Measurements from ENCODE around the gene RASSF1. TPM values are rescaled to one million over a fixed set of nuclear protein-coding genes. Genes with fewer than 3 reads are reported as not detected.

Gene RASSF1
- total and polyA plus RNA-seq, 2 of the 4 experiments (the other 2 are of a cell fraction), result 17.4 to 53.4 TPM

GRCh38 chr3:50341537-50341936, 901 bp upstream of the RASSF1 start:
- intact Hi-C loops (cut with micrococcal nuclease), result no loop called here
- in situ Hi-C loops (cut with MboI; ENCODE audit: low sequenced_read_pairs), result loop anchor here (25.0 kb wide), 3 partner anchors 1046 to 1821 kb away; partner anchors contain the start of genes ABHD14B, GPR62, MANF and PCBP4
- Histone ChIP-seq H3K23ac (ENCODE audit: low read depth, low read length) (0 out of 2 replicates have a peak overlapping the region, but pooled peaks have one; percentile 62), H3K18ac (ENCODE audit: low read depth, low read length) (no peak overlapping the region), H3K9me3 (ENCODE audit: control insufficient read depth, insufficient read depth, low read length) (no peaks in the 10 kb centered on the region), H2AFZ (replicated peaks; ENCODE audit: low read length, poor library complexity) (peak overlapping the region; percentile 94), H3K79me1 (ENCODE audit: low read depth in 1 of 2, low read length in 2 of 2) (peaks cover 8 to 31% of the 10 kb centered on the region in 2 experiments; a peak in 3 of 4 replicates), H2AK5ac (ENCODE audit: low read depth, low read length) (0 out of 2 replicates have a peak overlapping the region, but pooled peaks have one; percentile 43), H4K5ac (ENCODE audit: low read depth, low read length) (no peak overlapping the region), H3K36me3 (ENCODE audit: control insufficient read depth, insufficient read depth, low read length) (no peaks in the 10 kb centered on the region), H2AK9ac (replicated peaks; ENCODE audit: low read depth, low read length, poor library complexity) (peak overlapping the region; percentile 23), H3K56ac (ENCODE audit: extremely low read depth, insufficient read depth, low read length) (no peak overlapping the region), H4K91ac (ENCODE audit: insufficient read depth, low read depth, low read length) (no peak overlapping the region), H3K4ac (ENCODE audit: low read depth, low read length) (peak overlapping the region; percentile 81), H4K8ac (ENCODE audit: low read depth in 2 of 2, low read length in 2 of 2) (peak overlapping the region; percentile 59 to 97; a peak in 2 of 4 replicates), H3K9ac (ENCODE audit: low read depth, low read length) (no peak overlapping the region), H2BK120ac (ENCODE audit: low read depth, low read length) (no peak overlapping the region), H2BK5ac (ENCODE audit: low read depth, low read length, poor library complexity, severe bottlenecking) (no peak overlapping the region), H3K4me1 (ENCODE audit: control insufficient read depth, insufficient read depth, low read length) (peaks cover 18% of the 10 kb centered on the region), H4K20me1 (ENCODE audit: insufficient read depth, low read length) (peaks cover 2% of the 10 kb centered on the region; the same call in 1 of the 2 replicates), H3K9me1 (ENCODE audit: insufficient read depth, low read length) (peaks cover 11% of the 10 kb centered on the region), H3K4me3 (ENCODE audit: insufficient read depth, low read depth, low read length) (no peak overlapping the region), H3K14ac (replicated peaks; ENCODE audit: low read depth, low read length) (no peak overlapping the region), H2BK20ac (ENCODE audit: low read depth, low read length) (no peak overlapping the region), H2BK15ac (ENCODE audit: low read depth, low read length) (no peak overlapping the region), H3K27me3 (ENCODE audit: control insufficient read depth, insufficient read depth, low read length) (no peaks in the 10 kb centered on the region), H3K4me2 (ENCODE audit: low read depth, low read length) (no peak overlapping the region), H3K27ac (ENCODE audit: insufficient read depth, low read length) (no peak overlapping the region)
- ChIA-PET CTCF (no interaction called here), POLR2A (ENCODE audit: unreplicated experiment) (no interaction called here)
- dilution Hi-C loops (cut with HindIII; ENCODE audit: low sequenced_read_pairs, unreplicated experiment), result no loop called here
- no peak for TF ChIP-seq CEBPB (IDR thresholded peaks at IDR 0.05; ENCODE audit: low read depth, low read length)
- DNase-seq (no peak), ATAC-seq (ENCODE audit: low read depth) (no peak)
- BruUV-seq (replicated peaks), result no TSS peak
- 100% methylated on average over 2 of the region's 9 CpGs; no CpG with 5 or more reads in 1 of the 2 experiments for WGBS, 2 experiments (ENCODE audit: extremely low coverage in 2 of 2, insufficient read length in 1 of 2)

Data from IMR-90 (cell line).